Stimulated activated memory B cell treated with anti-CD40 and anti-IgM and Interleukin-4, amounts not matched to agents 10 μg/mL and 1 μg/mL and 100 μg/mL, for 72 hours (primary cell): ENCODE results near the gene SLC46A2.

Experiments used
- ATAC-seq: fragments of 150-1000 bp; cut with Tn5 transposase; 2 replicates; pipeline ENCODE4 v1.10.0; 2021
- H3K27ac Mint-ChIP-seq: one replicate; pipeline ENCODE4 v1.8.0; 2022; ENCODE audit warnings: mild to moderate bottlenecking, mixed read lengths
- H3K27me3 Mint-ChIP-seq: one replicate; pipeline ENCODE4 v1.8.0; 2022; ENCODE audit warnings: mixed read lengths
- H3K36me3 Mint-ChIP-seq: one replicate; pipeline ENCODE4 v1.8.0; 2022; ENCODE audit warnings: mixed read lengths
- H3K4me1 Mint-ChIP-seq: one replicate; pipeline ENCODE4 v1.8.0; 2022; ENCODE audit warnings: mixed read lengths
- H3K4me3 Mint-ChIP-seq: one replicate; pipeline ENCODE4 v1.8.0; 2022; ENCODE audit warnings: mild to moderate bottlenecking, moderate library complexity, mixed read lengths
- H3K9me3 Mint-ChIP-seq: one replicate; pipeline ENCODE4 v1.8.0; 2022; ENCODE audit warnings: mixed read lengths

SLC46A2 gene

DNA sequence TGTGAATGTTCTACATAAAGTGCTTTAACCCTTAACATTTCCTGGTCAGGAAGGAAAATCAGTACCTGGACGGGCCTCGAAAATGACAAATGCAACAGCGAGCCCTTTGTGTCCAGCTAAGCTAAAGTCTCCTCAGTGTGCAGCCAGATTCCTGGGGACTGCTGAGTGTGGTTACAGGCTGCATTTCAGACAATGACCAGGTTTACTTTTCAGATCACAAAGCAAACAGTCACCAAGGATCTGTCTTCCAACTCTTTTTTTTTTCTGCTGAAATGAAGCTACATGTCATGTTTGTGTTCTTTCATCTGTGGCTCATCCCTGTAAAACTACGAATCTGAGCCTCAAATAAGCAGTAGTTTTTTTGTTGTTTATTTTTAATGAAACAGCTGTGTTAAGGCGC, 20.8 kb downstream of the SLC46A2 start:
- H3K9me3 Mint-ChIP-seq: peaks cover 5% of the 10 kb centered on the region
- no peaks in the 10 kb centered on the region for H3K27me3 Mint-ChIP-seq
- no peak overlapping the region for H3K27ac Mint-ChIP-seq
- H3K4me1 Mint-ChIP-seq: peaks cover 25% of the 10 kb centered on the region
- peaks cover 46% of the 10 kb centered on the region for H3K36me3 Mint-ChIP-seq
- ATAC-seq: no peak
- H3K4me3 Mint-ChIP-seq: no peak overlapping the region

DNA sequence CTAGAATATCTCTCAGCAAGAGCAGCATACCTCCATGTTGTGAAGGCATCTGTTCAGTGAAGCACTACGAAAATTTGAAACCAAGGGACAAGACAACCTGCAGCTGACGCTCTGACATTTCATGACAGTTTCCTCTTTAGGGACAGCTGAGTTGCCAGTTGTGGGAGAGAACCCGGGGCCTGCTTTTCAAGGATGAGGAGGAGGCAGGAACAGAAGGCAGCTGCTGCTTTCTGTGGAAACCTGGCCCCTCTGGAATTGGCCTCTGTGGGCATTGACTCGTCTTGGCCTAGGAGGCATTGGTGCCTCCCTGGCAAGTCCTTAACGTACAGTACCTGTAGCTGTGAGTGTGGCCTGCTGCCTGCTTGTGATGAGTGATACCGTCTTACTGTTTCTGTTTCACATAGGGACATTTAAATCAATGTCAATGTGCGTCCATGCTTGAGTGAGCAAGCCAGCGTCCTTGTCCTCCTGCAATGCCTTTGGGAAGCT, 21.6 kb downstream of the SLC46A2 start:
- no peaks in the 10 kb centered on the region for H3K27me3 Mint-ChIP-seq
- H3K27ac Mint-ChIP-seq: no peak overlapping the region
- peak; percentile 59 for ATAC-seq
- peaks cover 47% of the 10 kb centered on the region for H3K36me3 Mint-ChIP-seq
- no peak overlapping the region for H3K4me3 Mint-ChIP-seq
- H3K9me3 Mint-ChIP-seq: peaks cover 5% of the 10 kb centered on the region
- peaks cover 30% of the 10 kb centered on the region for H3K4me1 Mint-ChIP-seq

DNA sequence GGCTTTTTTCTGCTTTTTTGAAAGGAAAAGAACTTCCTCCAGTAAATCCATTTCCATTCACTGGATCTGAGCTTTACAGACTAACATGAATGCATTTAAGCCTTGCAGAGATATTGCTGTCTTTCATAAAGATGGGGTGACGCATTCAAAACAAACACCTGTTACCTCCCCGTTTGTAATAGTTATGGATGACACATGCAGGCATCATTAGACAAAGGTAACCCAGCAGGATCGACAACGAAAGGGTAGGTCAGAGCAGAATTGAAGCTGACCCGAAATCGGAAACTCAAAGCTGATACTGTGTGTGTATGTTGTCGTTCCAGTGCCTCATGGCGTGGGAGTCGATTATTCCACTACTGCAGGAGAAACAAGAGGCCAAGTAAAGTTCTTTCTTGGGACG, 22.2 kb downstream of the SLC46A2 start:
- Mint-ChIP-seq H3K27ac (peak overlapping the region; percentile 65), H3K27me3 (no peaks in the 10 kb centered on the region), H3K4me1 (peaks cover 36% of the 10 kb centered on the region), H3K9me3 (peaks cover 5% of the 10 kb centered on the region), H3K4me3 (no peak overlapping the region), H3K36me3 (peaks cover 52% of the 10 kb centered on the region)
- no peak for ATAC-seq

DNA sequence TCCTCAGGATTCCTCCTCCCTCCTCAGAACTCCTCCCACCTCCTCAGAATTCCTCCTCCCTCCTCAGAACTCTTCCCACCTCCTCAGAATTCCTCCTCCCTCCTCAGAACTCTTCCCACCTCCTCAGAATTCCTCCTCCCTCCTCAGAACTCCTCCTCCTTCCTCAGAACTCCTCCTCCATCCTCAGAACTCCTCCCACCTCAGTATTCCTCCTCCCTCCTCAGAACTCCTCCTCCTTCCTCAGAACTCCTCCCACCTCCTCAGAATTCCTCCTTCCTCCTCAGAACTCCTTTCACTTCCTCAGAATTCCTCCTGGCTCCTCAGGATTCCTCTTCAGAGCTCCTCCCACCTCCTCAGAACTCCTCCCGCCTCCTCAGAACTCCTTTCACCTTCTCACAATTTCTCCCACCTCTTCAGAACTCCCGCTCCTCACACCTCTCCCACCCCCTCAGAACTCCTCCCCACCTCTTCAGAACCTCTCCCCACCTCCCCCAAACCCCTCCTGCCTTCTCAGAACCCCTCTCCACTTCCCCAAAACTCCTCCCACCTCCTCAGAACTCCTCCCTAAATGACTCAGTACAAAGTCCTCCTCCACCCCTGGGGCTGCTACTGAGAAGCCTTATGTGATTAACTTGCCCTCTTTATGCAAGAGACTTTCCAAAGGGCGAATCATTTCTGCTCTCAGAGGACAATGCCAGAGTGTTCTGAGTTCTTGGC, 23.2 kb downstream of the SLC46A2 start:
- peaks cover 5% of the 10 kb centered on the region for H3K9me3 Mint-ChIP-seq

DNA sequence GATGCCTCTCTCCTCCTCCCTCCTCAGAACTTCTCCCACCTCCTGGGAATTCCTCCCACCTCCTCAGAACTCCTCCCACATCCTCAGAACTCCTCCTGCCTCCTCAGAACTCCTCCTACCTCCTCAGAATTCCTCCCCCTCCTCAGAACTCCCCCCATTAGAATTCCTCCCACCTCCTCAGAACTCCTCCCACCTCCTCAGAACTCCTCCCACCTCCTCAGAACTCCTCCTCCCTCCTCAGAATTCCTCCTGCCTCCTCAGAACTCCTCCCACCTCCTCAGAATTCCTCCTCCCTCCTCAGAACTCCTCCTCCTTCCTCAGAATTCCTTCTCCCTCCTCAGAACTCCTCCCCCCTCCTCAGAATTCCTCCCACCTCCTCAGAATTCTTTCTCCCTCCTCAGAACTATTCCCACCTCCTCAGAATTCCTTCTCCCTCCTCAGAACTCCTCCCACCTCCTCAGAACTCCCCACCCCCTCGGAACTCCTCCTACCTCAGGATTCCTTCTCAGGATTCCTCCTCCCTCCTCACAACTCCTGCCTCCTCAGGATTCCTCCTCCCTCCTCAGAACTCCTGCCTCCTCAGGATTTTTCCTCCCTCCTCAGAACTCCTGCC, 23.9 kb downstream of the SLC46A2 start:
- Mint-ChIP-seq H3K27me3 (no peaks in the 10 kb centered on the region), H3K36me3 (peaks cover 53% of the 10 kb centered on the region), H3K4me3 (no peak overlapping the region), H3K4me1 (peaks cover 46% of the 10 kb centered on the region), H3K27ac (peak overlapping the region; percentile 65), H3K9me3 (peaks cover 5% of the 10 kb centered on the region)
- no peak for ATAC-seq

More for the DNA sequence above, 23.2 kb downstream of the SLC46A2 start:
- Mint-ChIP-seq H3K36me3 (peaks cover 53% of the 10 kb centered on the region), H3K27me3 (no peaks in the 10 kb centered on the region), H3K27ac (peak overlapping the region; percentile 65), H3K4me3 (no peak overlapping the region), H3K4me1 (peaks cover 46% of the 10 kb centered on the region)
- peak; percentile 55 for ATAC-seq

DNA sequence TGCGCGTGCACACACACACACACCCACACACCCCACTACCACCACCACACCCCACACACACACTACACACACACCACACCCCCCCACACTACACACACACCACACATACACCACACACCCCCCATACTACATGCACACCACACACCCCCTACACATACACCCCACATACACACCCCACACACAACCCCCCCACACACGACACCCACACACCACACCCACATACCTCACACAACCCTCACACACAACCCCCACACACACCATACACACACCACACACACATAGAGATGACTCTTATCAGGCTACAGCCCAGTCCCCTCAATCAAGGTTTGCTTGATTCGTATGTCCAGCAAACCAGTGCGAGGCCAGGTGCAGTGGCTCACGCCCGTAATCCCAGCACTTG, 25.7 kb downstream of the SLC46A2 start:
- no peak for ATAC-seq
- peaks cover 53% of the 10 kb centered on the region for H3K4me1 Mint-ChIP-seq
- no peak overlapping the region for H3K27ac Mint-ChIP-seq
- peaks cover 45% of the 10 kb centered on the region for H3K36me3 Mint-ChIP-seq
- H3K4me3 Mint-ChIP-seq: no peak overlapping the region
- peaks cover 5% of the 10 kb centered on the region for H3K9me3 Mint-ChIP-seq
- H3K27me3 Mint-ChIP-seq: no peaks in the 10 kb centered on the region

DNA sequence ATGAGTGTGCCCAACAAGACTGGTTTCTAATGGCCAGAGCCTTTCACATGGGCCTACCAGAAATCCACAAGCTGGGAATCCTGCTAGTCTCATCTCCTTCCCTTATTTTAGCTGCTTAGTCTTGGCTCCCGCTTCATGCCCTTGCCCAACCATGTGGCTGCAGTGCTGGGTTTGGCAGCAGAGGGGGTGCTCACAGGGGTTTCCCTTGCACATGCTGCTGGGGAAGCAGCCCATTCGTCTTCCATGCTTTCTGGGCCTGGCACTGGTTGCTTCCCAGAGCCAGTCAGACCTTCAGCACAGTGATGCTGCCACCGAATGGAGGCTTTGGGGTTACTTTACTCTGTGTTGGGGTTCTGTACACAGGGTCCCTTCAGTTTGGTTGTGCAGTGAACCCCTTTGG, 26.3 kb downstream of the SLC46A2 start:
- Mint-ChIP-seq H3K4me1 (peaks cover 53% of the 10 kb centered on the region), H3K9me3 (peaks cover 5% of the 10 kb centered on the region), H3K36me3 (peaks cover 39% of the 10 kb centered on the region), H3K27ac (no peak overlapping the region), H3K27me3 (no peaks in the 10 kb centered on the region), H3K4me3 (no peak overlapping the region)
- no peak for ATAC-seq

DNA sequence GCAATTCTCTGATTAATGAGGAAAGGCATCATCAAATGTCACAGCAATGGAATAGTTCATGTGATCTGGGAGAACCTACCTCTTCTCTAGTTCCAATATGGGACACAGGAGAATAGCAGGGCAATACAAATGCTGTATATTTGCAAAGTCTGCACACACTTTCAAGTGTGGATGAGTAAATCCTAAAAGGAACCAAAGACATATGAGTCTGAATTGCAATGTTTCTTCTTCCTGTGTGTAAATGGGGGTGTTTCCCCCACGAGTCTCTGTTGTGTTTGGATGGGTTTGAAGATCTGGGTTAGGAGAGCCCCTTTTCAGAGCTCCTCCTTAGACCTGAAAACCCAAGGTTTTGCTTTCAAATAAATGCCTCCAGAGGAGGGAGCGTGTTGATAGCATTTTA, 26.9 kb downstream of the SLC46A2 start:
- Mint-ChIP-seq H3K9me3 (peaks cover 5% of the 10 kb centered on the region), H3K27me3 (no peaks in the 10 kb centered on the region), H3K4me1 (peaks cover 58% of the 10 kb centered on the region), H3K4me3 (no peak overlapping the region), H3K36me3 (peaks cover 34% of the 10 kb centered on the region), H3K27ac (peak overlapping the region; percentile 62)
- peak; percentile 56 for ATAC-seq

DNA sequence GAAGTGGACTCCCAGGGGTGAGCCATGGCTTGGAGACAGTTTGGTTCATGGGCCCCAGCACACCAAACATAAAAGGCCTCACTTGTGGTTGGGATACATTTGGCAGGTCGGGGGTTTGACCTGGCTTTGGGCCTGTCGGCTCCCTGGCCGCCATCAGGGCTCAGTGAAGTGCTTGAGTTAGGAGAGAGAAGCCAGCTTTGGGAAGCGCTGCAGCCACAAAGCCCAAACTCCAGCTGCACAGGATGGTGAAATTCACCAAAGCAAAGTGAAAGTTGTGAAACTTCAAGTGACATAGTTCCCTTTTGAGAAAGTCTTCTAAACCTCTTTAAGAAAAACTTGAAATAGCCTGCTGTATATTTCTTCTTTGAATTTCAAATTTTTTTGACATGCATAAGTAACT, 27.5 kb downstream of the SLC46A2 start:
- Mint-ChIP-seq H3K9me3 (peaks cover 5% of the 10 kb centered on the region), H3K27ac (peak overlapping the region; percentile 62), H3K36me3 (peaks cover 29% of the 10 kb centered on the region), H3K27me3 (no peaks in the 10 kb centered on the region), H3K4me3 (peak overlapping the region; percentile 24), H3K4me1 (peaks cover 63% of the 10 kb centered on the region)
- ATAC-seq: no peak

DNA sequence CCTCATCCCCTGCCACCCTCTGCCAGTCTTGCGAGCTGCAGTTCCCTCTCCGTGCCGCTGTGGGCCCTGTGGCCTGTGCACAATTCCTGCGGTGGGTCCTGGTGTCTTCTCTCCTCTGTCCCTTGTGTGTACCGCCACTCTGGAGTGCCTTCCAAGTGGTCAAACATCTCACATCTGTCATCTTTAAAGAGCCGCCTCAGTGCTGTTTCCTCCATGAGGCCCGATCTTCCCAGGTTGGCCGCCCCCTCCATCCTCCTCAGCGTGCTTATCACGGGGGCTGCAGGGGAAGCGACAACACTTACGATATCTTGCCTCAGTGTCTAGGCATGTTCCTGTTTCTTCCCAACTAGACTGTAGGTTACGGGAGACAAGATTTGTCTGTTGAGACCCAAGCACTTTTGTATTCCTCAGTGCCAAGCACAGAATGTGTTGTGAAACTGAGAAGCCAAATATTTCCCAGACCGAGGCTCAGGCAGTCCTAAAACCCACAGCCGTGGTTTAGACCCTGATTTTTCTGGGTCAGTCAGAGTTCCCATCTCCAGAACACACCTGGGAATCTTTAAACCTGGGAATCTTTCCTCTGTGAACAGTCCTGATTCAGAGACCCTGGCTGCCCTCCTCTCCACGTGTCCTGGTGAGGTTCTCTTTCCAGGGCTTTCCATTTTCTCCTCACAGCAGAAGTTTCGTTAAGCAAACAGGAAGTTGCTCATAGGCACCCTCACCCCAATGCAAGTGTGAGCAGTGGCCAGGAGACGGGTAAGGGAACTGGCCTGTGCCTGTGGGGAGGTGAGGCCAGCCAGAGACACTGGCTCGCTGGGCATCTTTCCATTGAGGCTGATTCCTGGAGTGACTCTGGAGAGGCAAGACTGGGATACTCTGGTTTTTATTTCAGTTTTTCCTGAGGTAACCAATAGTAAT, 28.8 kb downstream of the SLC46A2 start:
- H3K4me1 Mint-ChIP-seq: peaks cover 60% of the 10 kb centered on the region
- no peaks in the 10 kb centered on the region for H3K9me3 Mint-ChIP-seq
- no peak for ATAC-seq
- H3K27ac Mint-ChIP-seq: no peak overlapping the region
- no peaks in the 10 kb centered on the region for H3K27me3 Mint-ChIP-seq
- H3K4me3 Mint-ChIP-seq: no peak overlapping the region
- H3K36me3 Mint-ChIP-seq: peaks cover 16% of the 10 kb centered on the region

DNA sequence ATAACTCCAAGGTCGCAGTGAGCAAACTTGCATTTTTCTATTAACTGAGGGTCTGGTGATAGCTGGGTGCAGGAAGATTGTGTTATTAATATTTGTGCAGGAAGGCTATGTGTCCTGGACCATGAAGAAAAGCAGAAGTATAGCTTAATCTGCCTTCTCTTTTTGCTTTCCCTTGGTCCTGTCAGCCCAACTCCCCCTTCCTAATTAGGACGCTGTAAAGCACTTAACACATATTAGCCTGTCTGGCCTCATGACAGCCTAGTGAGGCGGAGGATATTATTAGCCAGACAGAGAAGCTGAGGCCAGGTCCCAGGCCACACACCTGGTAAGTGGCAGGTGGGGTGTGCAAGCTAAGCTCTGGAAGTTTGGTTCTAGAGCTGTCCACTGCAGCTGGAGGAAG, 29.5 kb downstream of the SLC46A2 start:
- Mint-ChIP-seq H3K4me1 (peaks cover 60% of the 10 kb centered on the region), H3K27ac (no peak overlapping the region), H3K9me3 (no peaks in the 10 kb centered on the region), H3K27me3 (no peaks in the 10 kb centered on the region), H3K4me3 (no peak overlapping the region), H3K36me3 (peaks cover 16% of the 10 kb centered on the region)
- no peak for ATAC-seq

DNA sequence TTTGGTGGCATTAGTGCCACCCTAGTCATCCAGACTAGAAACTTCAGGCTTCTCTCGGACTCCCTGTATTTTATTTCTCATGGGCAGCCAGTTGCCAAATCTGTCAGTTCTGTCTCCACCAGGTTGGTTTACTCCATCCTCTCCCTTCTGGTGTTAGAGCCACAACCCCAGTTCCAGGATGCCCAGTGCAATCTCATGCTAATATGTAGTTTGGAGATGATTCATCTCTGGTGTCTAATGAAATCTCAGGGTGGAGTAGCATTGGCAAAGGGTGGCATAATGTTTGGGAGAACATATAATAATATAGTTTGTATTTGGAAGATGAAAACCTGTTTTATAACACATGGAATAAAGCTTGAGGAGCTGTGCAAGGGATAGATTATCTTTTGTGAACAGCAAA, 30.2 kb downstream of the SLC46A2 start:
- no peaks in the 10 kb centered on the region for H3K9me3 Mint-ChIP-seq
- no peak overlapping the region for H3K4me3 Mint-ChIP-seq
- H3K27ac Mint-ChIP-seq: no peak overlapping the region
- peaks cover 60% of the 10 kb centered on the region for H3K4me1 Mint-ChIP-seq
- H3K36me3 Mint-ChIP-seq: peaks cover 12% of the 10 kb centered on the region
- no peak for ATAC-seq
- no peaks in the 10 kb centered on the region for H3K27me3 Mint-ChIP-seq

DNA sequence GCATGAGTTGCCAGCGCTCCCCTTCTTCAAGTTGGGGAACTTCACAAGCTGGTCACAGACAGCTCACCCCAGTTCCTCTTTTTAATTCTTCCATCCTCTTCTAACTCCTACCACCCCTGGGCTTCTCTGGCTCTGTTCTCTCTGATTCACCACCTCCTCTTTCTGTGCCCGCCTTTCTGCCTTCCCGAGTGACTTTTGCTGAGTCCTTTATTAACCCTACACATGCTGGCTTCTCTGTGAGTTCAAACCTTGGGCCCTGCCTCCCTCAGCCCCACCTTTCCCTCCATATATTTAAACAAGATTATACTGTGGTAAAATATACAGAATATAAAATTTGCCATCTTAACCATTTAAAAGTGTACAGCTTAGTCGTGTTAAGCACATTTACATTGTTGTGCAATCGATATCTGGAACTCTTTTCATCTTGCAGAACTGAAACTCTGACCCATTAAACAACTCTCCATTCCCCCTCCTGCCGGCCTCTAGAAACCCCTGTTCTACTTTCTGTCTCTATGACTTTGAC, 32.0 kb downstream of the SLC46A2 start:
- Mint-ChIP-seq H3K27ac (peak overlapping the region; percentile 4), H3K36me3 (peaks cover 3% of the 10 kb centered on the region), H3K4me1 (peaks cover 51% of the 10 kb centered on the region), H3K9me3 (no peaks in the 10 kb centered on the region), H3K27me3 (no peaks in the 10 kb centered on the region), H3K4me3 (no peak overlapping the region)
- ATAC-seq: peak; percentile 92

DNA sequence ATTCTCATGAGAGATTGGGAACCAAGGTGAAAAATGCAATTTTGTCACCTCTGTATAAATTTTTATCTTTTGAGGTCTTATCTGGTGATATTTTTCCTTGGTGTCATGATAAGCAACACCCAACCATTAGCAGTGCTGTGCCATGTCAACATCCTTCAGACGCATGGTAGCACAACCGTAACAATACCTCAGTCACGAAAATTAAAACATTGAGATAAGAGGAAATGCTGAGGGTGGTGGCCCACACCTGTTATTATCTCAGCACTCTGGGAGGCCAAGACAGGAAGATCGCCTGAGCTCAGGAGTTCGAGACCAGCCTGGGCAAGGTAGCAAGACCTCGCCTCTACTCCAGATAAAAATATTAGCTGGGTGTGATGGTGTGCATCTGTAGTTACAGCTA, 32.7 kb downstream of the SLC46A2 start:
- H3K27ac Mint-ChIP-seq: peak overlapping the region; percentile 4
- H3K27me3 Mint-ChIP-seq: no peaks in the 10 kb centered on the region
- no peak for ATAC-seq
- no peak overlapping the region for H3K4me3 Mint-ChIP-seq
- no peaks in the 10 kb centered on the region for H3K36me3 Mint-ChIP-seq
- peaks cover 44% of the 10 kb centered on the region for H3K4me1 Mint-ChIP-seq
- no peaks in the 10 kb centered on the region for H3K9me3 Mint-ChIP-seq

DNA sequence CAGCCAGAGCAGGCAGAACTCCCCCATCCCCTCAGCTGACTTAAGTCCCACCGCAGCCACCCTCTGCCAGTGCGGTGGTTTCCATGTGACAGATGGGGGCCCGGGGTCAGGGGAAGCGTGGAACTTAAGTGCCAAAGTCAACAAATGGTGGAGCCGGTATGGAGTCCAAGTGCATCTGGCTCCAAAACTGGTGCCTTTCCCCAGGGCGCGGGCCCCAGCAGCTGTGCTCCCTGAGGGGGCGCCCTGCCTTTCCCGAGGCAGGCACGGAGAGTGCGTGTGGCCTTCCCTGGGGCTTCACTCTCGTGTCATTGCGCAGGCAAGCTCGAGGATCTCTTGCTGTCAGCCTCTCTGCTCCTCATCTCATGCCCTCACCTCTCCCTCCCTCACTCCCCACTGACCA, 33.8 kb downstream of the SLC46A2 start:
- H3K9me3 Mint-ChIP-seq: no peaks in the 10 kb centered on the region
- H3K4me1 Mint-ChIP-seq: peaks cover 33% of the 10 kb centered on the region
- H3K27me3 Mint-ChIP-seq: no peaks in the 10 kb centered on the region
- H3K36me3 Mint-ChIP-seq: peaks cover 6% of the 10 kb centered on the region
- H3K27ac Mint-ChIP-seq: no peak overlapping the region
- ATAC-seq: no peak
- no peak overlapping the region for H3K4me3 Mint-ChIP-seq
